ENCODE data around the gene ALDH9A1. TPM values are rescaled to one million over a fixed set of nuclear protein-coding genes. Genes with fewer than 3 reads are reported as not detected.

ALDH9A1 gene
- polyA plus RNA-seq, result 42.1 and 43.5 TPM in 2 replicates

GRCh38 chr1:165697881-165698760 lies at the start of gene ALDH9A1:
Gene ALDH9A1, minus strand, starts transcription at chr1:165698562. Its CDS starts 4 bp downstream, at chr1:165698558.

GRCh38 chr1:165630629-165631341 lies 67.6 kb downstream of the ALDH9A1 start, which contains the start of gene MGST3:
Gene MGST3, plus strand, starts transcription at chr1:165631234. Its CDS starts 18,614 bp downstream, at chr1:165649848.

Other genes starting within 250 kb of the ALDH9A1 start
- not detected in 2 replicates for gene LRRC52, start 154.6 kb downstream of the ALDH9A1 start, polyA plus RNA-seq
- gene MGST3, start 67.3 kb downstream of the ALDH9A1 start, polyA plus RNA-seq, result 945 and 1,054 TPM in 2 replicates
- 406 and 436 TPM in 2 replicates for gene TMCO1, start 70.3 kb upstream of the ALDH9A1 start, polyA plus RNA-seq
- 24.5 and 37.9 TPM in 2 replicates for gene UCK2, start 129.1 kb upstream of the ALDH9A1 start, polyA plus RNA-seq

Measured in Purkinje cell (primary cell).